WTC11 (cell line): Measurements from ENCODE around the gene KLC1. TPM values are rescaled to one million over a fixed set of nuclear protein-coding genes. Genes with fewer than 3 reads are reported as not detected.

Source experiments
- CBFB ChIP-seq: sonication (generic); formaldehyde crosslinking; IDR thresholded peaks from 2 replicates; pipeline ENCODE4 v1.8.1; 2022; ENCODE audit warnings: mild to moderate bottlenecking, low read depth, missing genetic modification reagents
- CREB1 ChIP-seq: sonication (generic); formaldehyde crosslinking; IDR thresholded peaks from 2 replicates; pipeline ENCODE4 v1.8.0; 2023; ENCODE audit warnings: mild to moderate bottlenecking, missing genetic modification reagents
- EMX1 ChIP-seq: fragments of 250-450 bp; sonication (Bioruptor Pico); IDR thresholded peaks from 2 replicates; pipeline ENCODE4 v1.8.0; 2021; ENCODE audit warnings: mild to moderate bottlenecking
- ESRRA ChIP-seq: sonication (generic); formaldehyde crosslinking; IDR thresholded peaks from 2 replicates; pipeline ENCODE4 v1.8.1; 2022; ENCODE audit warnings: mild to moderate bottlenecking, missing genetic modification reagents, borderline replicate concordance
- FOXJ3 ChIP-seq: sonication (generic); formaldehyde crosslinking; IDR thresholded peaks from 2 replicates; pipeline ENCODE4 v1.9.0; 2021; ENCODE audit warnings: missing genetic modification reagents, mild to moderate bottlenecking, borderline replicate concordance
- FOXK1 ChIP-seq: sonication (generic); formaldehyde crosslinking; IDR thresholded peaks from 2 replicates; pipeline ENCODE4 v1.8.0; 2022; ENCODE audit warnings: mild to moderate bottlenecking, moderate library complexity, missing genetic modification reagents
- GRHL2 ChIP-seq: fragments of 250-450 bp; sonication (Bioruptor Pico); IDR thresholded peaks from 2 replicates; pipeline ENCODE4 v1.8.0; 2022; ENCODE audit warnings: mild to moderate bottlenecking, moderate library complexity; ENCODE audit not compliant: insufficient replicate concordance, severe bottlenecking
- IRF2 ChIP-seq: sonication (generic); formaldehyde crosslinking; IDR thresholded peaks from 2 replicates; pipeline ENCODE4 v1.8.0; 2022; ENCODE audit warnings: low read depth, missing genetic modification reagents, borderline replicate concordance
- KAT7 ChIP-seq: sonication (generic); formaldehyde crosslinking; IDR thresholded peaks from 2 replicates; pipeline ENCODE4 v1.8.1; 2023; ENCODE audit warnings: missing genetic modification reagents, mild to moderate bottlenecking, borderline replicate concordance
- NFATC4 ChIP-seq: fragments of 250-450 bp; sonication (Bioruptor Pico); IDR thresholded peaks from 2 replicates; pipeline ENCODE4 v1.9.0; 2021; ENCODE audit warnings: mild to moderate bottlenecking
- NFE2L1 ChIP-seq: sonication (generic); formaldehyde crosslinking; IDR thresholded peaks from 2 replicates; pipeline ENCODE4 v1.8.1; 2023; ENCODE audit warnings: missing genetic modification reagents
- NR1H2 ChIP-seq: sonication (generic); formaldehyde crosslinking; IDR thresholded peaks from 2 replicates; pipeline ENCODE4 v1.9.0; 2021; ENCODE audit warnings: mild to moderate bottlenecking, moderate library complexity, missing genetic modification reagents
- NR3C1 ChIP-seq: sonication (generic); formaldehyde crosslinking; conservative IDR thresholded peaks from 2 replicates; pipeline ENCODE4 v1.8.1; 2023; ENCODE audit warnings: low read depth, mild to moderate bottlenecking, missing genetic modification reagents
- SMAD3 ChIP-seq: sonication (generic); formaldehyde crosslinking; IDR thresholded peaks from 2 replicates; pipeline ENCODE4 v1.8.0; 2022; ENCODE audit warnings: missing genetic modification reagents, mild to moderate bottlenecking, borderline replicate concordance
- SOX15 ChIP-seq: fragments of 250-450 bp; sonication (Bioruptor Pico); IDR thresholded peaks from 2 replicates; pipeline ENCODE4 v1.9.0; 2021; ENCODE audit warnings: mild to moderate bottlenecking
- TEAD1 ChIP-seq: sonication (generic); formaldehyde crosslinking; IDR thresholded peaks from 2 replicates; pipeline ENCODE4 v1.8.0; 2022; ENCODE audit warnings: mild to moderate bottlenecking, missing genetic modification reagents
- TP53 ChIP-seq: sonication (generic); formaldehyde crosslinking; IDR thresholded peaks from 2 replicates; pipeline ENCODE4 v1.8.1; 2023; ENCODE audit warnings: mild to moderate bottlenecking, missing genetic modification reagents
- ZBTB21 ChIP-seq: sonication (generic); formaldehyde crosslinking; IDR thresholded peaks from 2 replicates; pipeline ENCODE4 v1.8.1; 2023; ENCODE audit warnings: mild to moderate bottlenecking, missing genetic modification reagents, borderline replicate concordance
- ZNF138 ChIP-seq: sonication (generic); formaldehyde crosslinking; conservative IDR thresholded peaks from 2 replicates; pipeline ENCODE4 v1.8.1; 2022; ENCODE audit warnings: mild to moderate bottlenecking, moderate library complexity, missing genetic modification reagents
- ZNF219 ChIP-seq: sonication (generic); formaldehyde crosslinking; IDR thresholded peaks from 2 replicates; pipeline ENCODE4 v1.8.0; 2023; ENCODE audit warnings: missing genetic modification reagents, mild to moderate bottlenecking, borderline replicate concordance
- total RNA-seq: library from RNA; stranded (reverse); gene quantifications from 3 replicates; pipeline ENCODE4 v1.2.3, GENCODE V29; 2021
- TF ChIP-seq, protein P1 (sequence below): sonication (generic); formaldehyde crosslinking; IDR thresholded peaks from 2 replicates; pipeline ENCODE4 v1.8.0; 2022; ENCODE audit warnings: mild to moderate bottlenecking, missing genetic modification reagents
- TF ChIP-seq, protein P2 (sequence below): sonication (generic); formaldehyde crosslinking; IDR thresholded peaks from 2 replicates; pipeline ENCODE4 v1.8.0; 2022; ENCODE audit warnings: mild to moderate bottlenecking, missing genetic modification reagents
- TF ChIP-seq, protein P3 (sequence below): sonication (generic); formaldehyde crosslinking; conservative IDR thresholded peaks from 2 replicates; pipeline ENCODE4 v1.8.1; 2022; ENCODE audit warnings: mild to moderate bottlenecking, missing genetic modification reagents
- TF ChIP-seq, protein P4 (sequence below): sonication (generic); formaldehyde crosslinking; IDR thresholded peaks from 2 replicates; pipeline ENCODE4 v1.8.1; 2022; ENCODE audit warnings: mild to moderate bottlenecking, missing genetic modification reagents, moderate library complexity, borderline replicate concordance
- TF ChIP-seq, protein P5 (sequence below): sonication (generic); formaldehyde crosslinking; IDR thresholded peaks from 2 replicates; pipeline ENCODE4 v1.8.1; 2023; ENCODE audit warnings: mild to moderate bottlenecking, moderate library complexity, missing genetic modification reagents
- TF ChIP-seq, protein P6 (sequence below): sonication (generic); formaldehyde crosslinking; IDR thresholded peaks from 2 replicates; pipeline ENCODE4 v1.8.1; 2023; ENCODE audit warnings: mild to moderate bottlenecking, missing genetic modification reagents

The KLC1 gene
- total RNA-seq, 1 experiment from 2014 or later, result 171 TPM

DNA sequence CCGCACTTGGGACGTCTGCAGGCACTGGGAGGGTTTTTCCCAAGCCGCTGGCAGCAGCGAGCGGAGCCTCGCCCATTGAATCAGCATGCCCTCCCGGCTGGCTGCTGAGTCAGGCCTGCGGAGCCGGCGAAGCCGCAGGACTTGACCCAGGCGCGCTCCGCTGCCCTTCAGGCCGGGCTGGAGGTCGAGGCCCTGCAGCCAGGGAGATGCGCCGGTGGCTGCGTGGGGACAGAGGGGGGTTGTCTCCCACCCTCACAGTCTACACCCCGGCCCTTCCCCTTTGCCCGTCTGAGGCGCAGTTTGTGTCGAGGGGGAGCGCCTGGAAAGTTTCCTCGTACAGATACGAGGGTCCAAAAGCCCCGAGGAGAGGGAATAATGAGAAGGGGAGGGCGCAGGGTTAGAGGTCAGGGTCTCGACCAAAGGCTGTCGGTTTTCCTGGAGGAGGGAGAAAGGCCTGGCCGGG, 759 bp upstream of the KLC1 start (continued):
- TF ChIP-seq SOX15 (CRISPR knock-in tag) (no peak), TP53 (no peak), NR1H2 (CRISPR knock-in tag) (no peak), NFE2L1 (CRISPR knock-in tag) (peak; percentile 42; the same call in 1 of the 2 replicates), FOXK1 (no peak), ZNF138 (no peak), FOXJ3 (CRISPR knock-in tag) (no peak), TEAD1 (no peak), ZNF219 (CRISPR knock-in tag) (no peak), NFATC4 (CRISPR knock-in tag) (no peak), GRHL2 (CRISPR knock-in tag) (no peak), CREB1 (CRISPR knock-in tag) (no peak), ZBTB21 (CRISPR knock-in tag) (no peak), NR3C1 (no peak), ESRRA (CRISPR knock-in tag) (peak; percentile 74; the same call in 1 of the 2 replicates), SMAD3 (no peak), KAT7 (peak; percentile 63; the same call in 1 of the 2 replicates), CBFB (CRISPR knock-in tag) (0 out of 2 replicates have a peak, but pooled peaks have one; percentile 27), IRF2 (CRISPR knock-in tag) (no peak), EMX1 (CRISPR knock-in tag) (no peak)
- TF ChIP-seq, protein P1, sequence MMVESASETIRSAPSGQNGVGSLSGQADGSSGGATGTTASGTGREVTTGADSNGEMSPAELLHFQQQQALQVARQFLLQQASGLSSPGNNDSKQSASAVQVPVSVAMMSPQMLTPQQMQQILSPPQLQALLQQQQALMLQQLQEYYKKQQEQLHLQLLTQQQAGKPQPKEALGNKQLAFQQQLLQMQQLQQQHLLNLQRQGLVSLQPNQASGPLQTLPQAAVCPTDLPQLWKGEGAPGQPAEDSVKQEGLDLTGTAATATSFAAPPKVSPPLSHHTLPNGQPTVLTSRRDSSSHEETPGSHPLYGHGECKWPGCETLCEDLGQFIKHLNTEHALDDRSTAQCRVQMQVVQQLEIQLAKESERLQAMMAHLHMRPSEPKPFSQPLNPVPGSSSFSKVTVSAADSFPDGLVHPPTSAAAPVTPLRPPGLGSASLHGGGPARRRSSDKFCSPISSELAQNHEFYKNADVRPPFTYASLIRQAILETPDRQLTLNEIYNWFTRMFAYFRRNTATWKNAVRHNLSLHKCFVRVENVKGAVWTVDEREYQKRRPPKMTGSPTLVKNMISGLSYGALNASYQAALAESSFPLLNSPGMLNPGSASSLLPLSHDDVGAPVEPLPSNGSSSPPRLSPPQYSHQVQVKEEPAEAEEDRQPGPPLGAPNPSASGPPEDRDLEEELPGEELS (CRISPR knock-in tag), result no peak
- TF ChIP-seq, protein P2, sequence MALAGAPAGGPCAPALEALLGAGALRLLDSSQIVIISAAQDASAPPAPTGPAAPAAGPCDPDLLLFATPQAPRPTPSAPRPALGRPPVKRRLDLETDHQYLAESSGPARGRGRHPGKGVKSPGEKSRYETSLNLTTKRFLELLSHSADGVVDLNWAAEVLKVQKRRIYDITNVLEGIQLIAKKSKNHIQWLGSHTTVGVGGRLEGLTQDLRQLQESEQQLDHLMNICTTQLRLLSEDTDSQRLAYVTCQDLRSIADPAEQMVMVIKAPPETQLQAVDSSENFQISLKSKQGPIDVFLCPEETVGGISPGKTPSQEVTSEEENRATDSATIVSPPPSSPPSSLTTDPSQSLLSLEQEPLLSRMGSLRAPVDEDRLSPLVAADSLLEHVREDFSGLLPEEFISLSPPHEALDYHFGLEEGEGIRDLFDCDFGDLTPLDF, result no peak
- TF ChIP-seq, protein P3, sequence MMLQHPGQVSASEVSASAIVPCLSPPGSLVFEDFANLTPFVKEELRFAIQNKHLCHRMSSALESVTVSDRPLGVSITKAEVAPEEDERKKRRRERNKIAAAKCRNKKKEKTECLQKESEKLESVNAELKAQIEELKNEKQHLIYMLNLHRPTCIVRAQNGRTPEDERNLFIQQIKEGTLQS, result no peak
- TF ChIP-seq, protein P4, sequence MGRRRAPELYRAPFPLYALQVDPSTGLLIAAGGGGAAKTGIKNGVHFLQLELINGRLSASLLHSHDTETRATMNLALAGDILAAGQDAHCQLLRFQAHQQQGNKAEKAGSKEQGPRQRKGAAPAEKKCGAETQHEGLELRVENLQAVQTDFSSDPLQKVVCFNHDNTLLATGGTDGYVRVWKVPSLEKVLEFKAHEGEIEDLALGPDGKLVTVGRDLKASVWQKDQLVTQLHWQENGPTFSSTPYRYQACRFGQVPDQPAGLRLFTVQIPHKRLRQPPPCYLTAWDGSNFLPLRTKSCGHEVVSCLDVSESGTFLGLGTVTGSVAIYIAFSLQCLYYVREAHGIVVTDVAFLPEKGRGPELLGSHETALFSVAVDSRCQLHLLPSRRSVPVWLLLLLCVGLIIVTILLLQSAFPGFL (CRISPR knock-in tag), result no peak
- TF ChIP-seq, protein P5, sequence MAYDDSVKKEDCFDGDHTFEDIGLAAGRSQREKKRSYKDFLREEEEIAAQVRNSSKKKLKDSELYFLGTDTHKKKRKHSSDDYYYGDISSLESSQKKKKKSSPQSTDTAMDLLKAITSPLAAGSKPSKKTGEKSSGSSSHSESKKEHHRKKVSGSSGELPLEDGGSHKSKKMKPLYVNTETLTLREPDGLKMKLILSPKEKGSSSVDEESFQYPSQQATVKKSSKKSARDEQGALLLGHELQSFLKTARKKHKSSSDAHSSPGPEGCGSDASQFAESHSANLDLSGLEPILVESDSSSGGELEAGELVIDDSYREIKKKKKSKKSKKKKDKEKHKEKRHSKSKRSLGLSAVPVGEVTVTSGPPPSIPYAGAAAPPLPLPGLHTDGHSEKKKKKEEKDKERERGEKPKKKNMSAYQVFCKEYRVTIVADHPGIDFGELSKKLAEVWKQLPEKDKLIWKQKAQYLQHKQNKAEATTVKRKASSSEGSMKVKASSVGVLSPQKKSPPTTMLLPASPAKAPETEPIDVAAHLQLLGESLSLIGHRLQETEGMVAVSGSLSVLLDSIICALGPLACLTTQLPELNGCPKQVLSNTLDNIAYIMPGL (CRISPR knock-in tag), result no peak; the same call in 1 of the 2 replicates
- TF ChIP-seq, protein P6, sequence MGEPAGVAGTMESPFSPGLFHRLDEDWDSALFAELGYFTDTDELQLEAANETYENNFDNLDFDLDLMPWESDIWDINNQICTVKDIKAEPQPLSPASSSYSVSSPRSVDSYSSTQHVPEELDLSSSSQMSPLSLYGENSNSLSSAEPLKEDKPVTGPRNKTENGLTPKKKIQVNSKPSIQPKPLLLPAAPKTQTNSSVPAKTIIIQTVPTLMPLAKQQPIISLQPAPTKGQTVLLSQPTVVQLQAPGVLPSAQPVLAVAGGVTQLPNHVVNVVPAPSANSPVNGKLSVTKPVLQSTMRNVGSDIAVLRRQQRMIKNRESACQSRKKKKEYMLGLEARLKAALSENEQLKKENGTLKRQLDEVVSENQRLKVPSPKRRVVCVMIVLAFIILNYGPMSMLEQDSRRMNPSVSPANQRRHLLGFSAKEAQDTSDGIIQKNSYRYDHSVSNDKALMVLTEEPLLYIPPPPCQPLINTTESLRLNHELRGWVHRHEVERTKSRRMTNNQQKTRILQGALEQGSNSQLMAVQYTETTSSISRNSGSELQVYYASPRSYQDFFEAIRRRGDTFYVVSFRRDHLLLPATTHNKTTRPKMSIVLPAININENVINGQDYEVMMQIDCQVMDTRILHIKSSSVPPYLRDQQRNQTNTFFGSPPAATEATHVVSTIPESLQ (CRISPR knock-in tag), result no peak
- TF ChIP-seq, all 79 proteins: peak for 7
